ENCODE results near the gene SLC2A9.

SLC2A9 gene

DNA sequence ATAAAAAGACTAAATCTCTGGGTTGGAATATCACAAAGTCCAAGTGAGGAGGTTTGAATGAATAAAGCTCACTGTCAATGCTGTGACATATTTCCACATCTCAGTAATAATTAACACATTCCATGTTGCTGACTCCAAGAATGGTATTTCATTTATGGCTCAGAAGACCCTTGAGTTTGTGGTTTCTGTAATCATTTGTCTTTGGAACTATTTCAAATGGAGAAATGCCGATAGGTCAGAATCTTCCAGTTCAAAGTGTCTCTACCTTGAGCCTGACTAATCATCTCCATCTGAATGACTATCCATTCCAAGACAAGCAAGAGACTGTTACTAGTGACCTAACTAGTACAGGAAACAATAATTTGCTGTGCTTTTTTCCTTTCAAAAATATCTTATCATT lies 24.2 kb upstream of the SLC2A9 start:
- DNase-seq (ENCODE audit: low read depth in 2 of 2) = peak; percentile 85 to 86

DNA sequence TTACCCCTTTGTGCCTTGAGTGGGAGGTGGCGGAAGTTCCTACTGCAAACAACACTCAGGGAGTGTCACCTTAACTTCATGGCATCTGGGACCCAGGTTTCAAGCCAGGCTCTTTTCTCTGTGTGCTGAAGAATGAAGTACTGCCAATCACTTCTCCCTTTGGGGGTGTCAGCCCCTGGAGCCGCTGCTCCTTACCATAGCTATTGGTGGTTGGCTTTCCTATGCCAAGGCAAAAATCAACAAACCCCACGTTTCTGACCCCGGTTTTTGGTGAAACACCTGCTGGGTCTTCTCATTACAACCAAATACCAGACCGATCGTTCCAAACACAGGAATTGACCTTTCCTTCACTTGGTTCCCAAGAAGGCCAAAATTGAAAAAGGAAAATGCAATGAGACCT lies 19.7 kb upstream of the SLC2A9 start:
- DNase-seq (ENCODE audit: low read depth in 2 of 2) = no peak

- DNase-seq (ENCODE audit: low read depth in 2 of 2) = no peak
These were observed 19.0 kb upstream of the SLC2A9 start for GRCh38 chr4:10040049-10040892.

DNA sequence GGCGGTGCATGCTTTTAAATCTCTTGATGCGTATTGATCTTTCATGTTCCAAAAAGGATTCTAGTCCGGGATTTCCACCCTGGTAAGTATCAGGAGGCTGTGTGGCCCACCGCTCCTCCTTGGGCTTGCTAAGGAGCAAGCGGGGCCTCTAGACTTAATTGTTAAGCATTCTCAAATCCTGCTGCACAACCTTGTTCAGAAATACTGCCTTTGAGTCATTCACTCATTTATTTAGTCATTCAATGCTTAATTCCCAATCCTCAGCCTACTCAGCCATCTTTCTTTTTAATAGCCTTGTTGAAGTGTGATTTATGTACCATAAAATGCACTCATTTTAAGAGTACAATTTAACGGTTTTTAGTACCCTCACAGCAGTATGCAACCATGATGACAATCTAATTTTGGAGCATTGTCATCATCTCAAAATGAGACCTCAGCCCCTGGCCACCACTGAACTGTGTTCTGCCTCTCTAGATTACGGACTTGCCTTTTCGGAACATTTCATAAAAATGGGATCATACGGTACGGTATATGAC lies 15.6 kb upstream of the SLC2A9 start:
- DNase-seq (ENCODE audit: low read depth in 2 of 2) = no peak

DNA sequence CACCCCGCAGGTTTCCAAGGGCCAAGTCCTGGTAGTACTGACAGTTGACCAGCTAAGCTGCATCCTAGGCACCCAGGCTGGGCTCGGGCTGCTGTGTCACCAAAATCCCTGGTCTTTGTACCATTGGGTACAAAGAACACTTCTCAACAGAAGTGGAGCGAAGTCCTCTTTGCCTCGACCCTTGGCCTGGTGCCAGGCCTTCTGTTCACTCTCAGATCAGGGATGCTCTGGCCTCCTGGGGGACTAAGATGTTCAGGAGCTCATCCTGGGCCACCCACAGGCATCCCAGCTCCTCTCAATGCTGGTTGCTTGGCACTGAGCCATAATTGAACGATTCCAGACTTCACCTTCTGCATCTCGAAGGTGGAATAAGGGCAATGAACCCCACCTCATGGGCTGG lies 13.8 kb upstream of the SLC2A9 start:
- DNase-seq (ENCODE audit: low read depth in 2 of 2) = no peak

- no peak for DNase-seq (ENCODE audit: low read depth in 2 of 2)
These were observed 13.4 kb upstream of the SLC2A9 start for GRCh38 chr4:10034612-10035104.

DNA sequence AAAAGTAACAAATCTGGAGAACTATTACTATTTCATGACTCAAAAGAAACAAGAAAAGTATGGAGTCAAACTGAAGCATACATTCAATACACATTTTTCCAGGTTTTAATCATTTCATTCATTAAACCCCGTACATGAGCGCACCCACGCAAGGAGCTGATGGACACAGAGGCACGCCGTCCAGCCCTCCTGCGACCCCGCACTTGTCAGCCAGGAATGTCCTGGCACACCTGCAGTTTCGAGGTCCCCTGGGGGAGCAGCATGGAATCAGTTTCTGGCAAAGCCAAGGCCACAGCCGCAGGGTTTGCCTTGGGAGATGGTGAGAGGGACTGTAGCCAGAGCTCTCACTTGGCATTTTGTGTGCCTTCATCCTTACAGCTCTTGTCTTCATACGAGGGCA lies 12.8 kb upstream of the SLC2A9 start:
- DNase-seq (ENCODE audit: low read depth in 2 of 2) = no peak

- peak; percentile 50 to 52 for DNase-seq (ENCODE audit: low read depth in 2 of 2)
These were observed 12.0 kb upstream of the SLC2A9 start for GRCh38 chr4:10033191-10033881.

GRCh38 chr4:10032625-10033024 lies 11.3 kb upstream of the SLC2A9 start:
- DNase-seq (ENCODE audit: low read depth in 2 of 2) = peak in 1 of 2 experiments; percentile 10

- DNase-seq (ENCODE audit: low read depth in 2 of 2) = no peak
These were observed 10.6 kb upstream of the SLC2A9 start for GRCh38 chr4:10031668-10032590.

- no peak for DNase-seq (ENCODE audit: low read depth in 2 of 2)
These were observed 9.8 kb upstream of the SLC2A9 start for GRCh38 chr4:10030972-10031667.

GRCh38 chr4:10029403-10029802 lies 8.1 kb upstream of the SLC2A9 start:
- DNase-seq (ENCODE audit: low read depth in 2 of 2) = no peak

DNA sequence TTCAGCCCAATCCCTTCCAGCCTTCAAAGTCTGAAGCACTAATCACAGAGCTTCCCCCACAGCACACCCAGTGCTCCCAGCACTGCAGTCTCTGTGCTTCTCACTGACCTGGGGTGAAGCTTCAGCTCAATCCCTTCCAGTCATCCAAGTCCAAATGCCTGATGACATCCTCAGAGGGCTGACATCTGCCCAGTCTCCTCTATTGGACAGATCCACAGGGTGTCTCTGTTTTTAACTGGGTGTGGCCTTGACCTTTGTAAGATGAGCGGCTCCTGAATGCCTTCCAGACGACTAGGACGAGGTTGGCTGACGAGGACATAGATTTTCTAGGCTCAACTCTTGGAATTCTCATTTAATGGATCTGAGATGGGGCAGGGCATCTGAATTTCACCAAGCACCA lies 7.6 kb upstream of the SLC2A9 start:
- DNase-seq (ENCODE audit: low read depth in 2 of 2) = no peak

DNA sequence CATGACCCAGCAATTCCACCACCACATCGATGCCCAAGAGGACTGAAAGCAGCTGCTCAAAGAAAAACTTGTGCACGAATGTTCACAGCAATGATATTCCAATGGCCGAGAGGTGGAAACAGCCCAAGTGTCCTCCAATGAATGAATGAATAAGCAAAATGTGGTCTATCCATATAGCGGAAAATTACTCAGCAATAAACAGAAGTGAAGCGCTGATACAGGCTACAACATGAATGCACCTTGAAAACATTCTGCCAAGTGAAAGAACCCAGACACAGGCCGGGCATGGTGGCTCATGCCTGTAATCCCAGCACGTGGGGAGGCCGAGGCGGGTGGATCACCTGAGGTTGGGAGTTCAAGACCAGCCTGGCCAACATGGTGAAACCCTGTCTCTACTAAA lies 5.2 kb upstream of the SLC2A9 start:
- DNase-seq (ENCODE audit: low read depth in 2 of 2) = no peak

GRCh38 chr4:10025230-10025806 lies 4.0 kb upstream of the SLC2A9 start:
- DNase-seq (ENCODE audit: low read depth in 2 of 2) = no peak

GRCh38 chr4:10024303-10024702 lies 3.0 kb upstream of the SLC2A9 start:
- no peak for DNase-seq (ENCODE audit: low read depth in 2 of 2)

GRCh38 chr4:10023806-10024205 lies 2.5 kb upstream of the SLC2A9 start:
- DNase-seq (ENCODE audit: low read depth in 2 of 2) = no peak

GRCh38 chr4:10023050-10023419 lies 1.7 kb upstream of the SLC2A9 start:
- DNase-seq (ENCODE audit: low read depth in 2 of 2) = no peak

GRCh38 chr4:10022346-10023049 lies 1.2 kb upstream of the SLC2A9 start:
- no peak for DNase-seq (ENCODE audit: low read depth in 2 of 2)

GRCh38 chr4:10021653-10022023 lies 341 bp upstream of the SLC2A9 start:
- no peak for DNase-seq (ENCODE audit: low read depth in 2 of 2)

Measured in fibroblast of skin of left biceps (primary cell).